HG03342 (cell line): ENCODE measurements around the gene ARHGAP22.
A peak's percentile ranks its signal among the peaks of the same experiment; 100 is the strongest.

Experiments
- ATAC-seq: cut with Tn5 transposase; IDR thresholded peaks from one replicate; pipeline ENCODE4 v1.9.1; 2021; ENCODE audit warnings: mild to moderate bottlenecking, moderate library complexity; ENCODE audit not compliant: unreplicated experiment

The ARHGAP22 gene

GRCh38 chr10:48633381-48634197, 28.7 kb upstream of the ARHGAP22 start:
- ATAC-seq = peak; percentile 23

- no peak for ATAC-seq
Observed at GRCh38 chr10:48632166-48632565, 27.3 kb upstream of the ARHGAP22 start.

DNA sequence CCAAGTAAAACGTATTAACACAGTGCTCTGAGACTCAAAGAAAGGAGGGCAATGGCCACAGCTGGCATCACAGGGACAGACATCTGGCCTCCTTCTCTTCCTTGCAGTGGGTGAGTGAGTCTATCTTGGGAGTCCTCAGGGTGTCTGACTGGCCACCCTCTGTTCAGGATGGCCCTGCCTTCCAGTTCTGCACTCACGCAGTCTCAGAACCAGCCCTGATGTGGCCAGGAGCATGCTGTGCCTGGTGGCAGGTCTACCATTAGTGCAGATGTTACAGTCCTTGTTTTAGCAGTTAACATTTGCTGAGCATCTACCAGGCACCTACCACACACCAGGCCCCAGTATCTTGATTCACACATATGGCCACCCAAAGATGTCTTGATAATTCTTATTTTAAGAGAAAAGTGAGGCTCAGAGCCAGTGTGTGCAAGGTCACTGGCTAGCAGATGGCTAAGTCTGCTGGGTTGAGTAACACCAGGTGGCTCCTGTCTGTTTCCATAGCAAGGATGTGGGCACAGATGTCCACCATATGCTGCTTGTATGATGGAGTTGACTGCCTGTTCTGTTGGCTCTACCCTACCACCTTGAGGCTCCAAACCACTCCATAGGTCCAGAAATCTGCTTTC, 23.2 kb upstream of the ARHGAP22 start:
- ATAC-seq = no peak

DNA sequence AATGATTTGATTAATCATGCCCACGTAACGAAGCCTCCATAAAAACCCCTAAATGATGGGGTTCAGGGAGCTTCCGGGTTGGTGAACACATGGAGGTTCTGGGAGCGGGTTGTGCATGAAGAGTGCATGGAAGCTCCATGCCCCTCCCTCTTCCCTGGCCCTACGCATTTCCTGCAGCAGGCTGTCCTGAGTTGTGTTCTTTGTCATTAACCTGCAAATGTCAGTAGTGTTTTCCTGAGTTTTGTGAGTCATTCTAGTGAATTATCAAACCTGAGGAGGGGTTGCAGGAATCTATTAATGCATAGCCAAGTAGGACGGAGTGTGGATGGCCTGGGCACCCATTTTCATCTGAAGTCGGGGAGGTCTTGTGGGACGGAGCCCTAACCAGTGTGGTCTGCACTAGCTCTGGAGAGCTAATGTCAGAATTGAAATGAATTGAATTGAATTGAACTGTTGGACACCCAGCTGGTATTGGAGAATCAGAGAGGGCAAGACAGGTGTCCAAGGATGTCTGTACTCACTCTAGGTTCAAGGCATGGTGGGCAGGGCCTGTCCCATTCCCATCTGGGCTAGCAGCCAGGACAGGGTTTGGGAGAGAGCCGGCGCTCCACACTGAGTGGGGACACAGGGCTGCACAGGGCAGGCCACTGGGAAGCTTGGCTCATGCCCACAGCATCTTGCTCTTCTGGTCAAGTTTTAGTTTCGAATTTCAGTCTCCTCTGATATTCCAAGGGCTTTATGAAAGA, 22.3 kb upstream of the ARHGAP22 start:
- ATAC-seq = no peak

DNA sequence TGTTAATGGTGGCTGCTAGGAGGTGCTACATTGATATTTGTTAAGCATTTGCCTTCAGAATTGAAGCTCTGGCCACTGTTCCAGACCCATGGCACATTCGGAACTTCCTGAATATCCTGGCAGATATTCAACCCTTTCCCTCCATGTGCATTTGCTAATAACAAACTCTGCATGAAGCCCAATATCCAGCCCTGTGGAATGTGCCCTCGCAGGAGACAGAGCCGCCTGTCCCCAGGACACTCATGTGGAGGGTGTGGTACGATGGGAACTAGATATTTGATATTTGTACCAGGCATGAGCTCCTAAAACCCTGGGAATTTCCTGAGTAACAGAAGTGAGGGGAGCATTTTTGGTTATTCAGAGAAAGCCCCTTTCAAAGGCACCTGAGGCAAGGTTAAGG, 21.6 kb upstream of the ARHGAP22 start:
- ATAC-seq = no peak

GRCh38 chr10:48625826-48626134, 20.9 kb upstream of the ARHGAP22 start:
- no peak for ATAC-seq

DNA sequence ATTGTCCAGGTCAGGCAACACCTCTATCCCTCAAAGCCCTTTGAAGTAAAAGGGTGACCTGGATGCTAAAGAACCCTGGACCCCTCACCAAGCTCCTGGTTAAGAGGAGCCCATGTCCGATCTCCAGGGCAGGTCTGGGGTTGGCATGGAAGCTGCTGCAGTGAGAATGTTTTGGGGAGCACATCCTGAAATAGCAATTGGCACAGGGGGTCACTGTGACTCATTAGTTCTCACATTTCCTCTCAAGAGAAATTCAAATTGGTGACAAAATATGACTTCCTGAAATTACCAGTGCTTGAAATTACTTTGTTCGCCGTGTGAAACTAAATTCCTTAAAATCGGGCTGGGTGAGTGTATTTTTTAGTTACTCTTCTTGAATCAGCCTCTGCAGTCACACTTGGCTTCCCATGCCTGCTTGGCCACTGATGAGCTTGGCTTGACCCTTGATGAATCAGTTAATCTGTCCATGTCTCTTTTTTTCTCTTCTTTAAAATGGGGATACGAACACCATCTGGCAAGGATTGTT, 18.8 kb upstream of the ARHGAP22 start:
- ATAC-seq = no peak

GRCh38 chr10:48623009-48623408, 18.1 kb upstream of the ARHGAP22 start:
- ATAC-seq = no peak

GRCh38 chr10:48620719-48621118, 15.8 kb upstream of the ARHGAP22 start:
- ATAC-seq = no peak

DNA sequence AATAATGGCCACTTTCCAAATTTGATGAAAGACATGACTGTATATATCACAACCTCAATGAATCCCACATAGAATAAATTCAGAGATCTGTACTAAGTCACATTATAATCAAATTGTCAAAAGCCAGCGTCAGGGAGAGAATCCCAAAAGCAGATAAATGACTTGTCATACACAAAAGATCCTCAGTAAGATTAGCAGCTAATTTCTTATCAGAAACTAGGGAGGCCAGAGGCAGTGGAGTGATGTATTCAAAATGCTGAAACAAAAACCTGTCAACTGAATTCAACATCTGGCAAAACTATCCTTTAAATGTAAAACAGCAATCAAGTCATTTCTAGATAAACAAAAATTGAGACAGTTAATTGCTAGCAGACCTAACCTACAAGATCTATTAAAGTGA, 11.6 kb upstream of the ARHGAP22 start:
- no peak for ATAC-seq

DNA sequence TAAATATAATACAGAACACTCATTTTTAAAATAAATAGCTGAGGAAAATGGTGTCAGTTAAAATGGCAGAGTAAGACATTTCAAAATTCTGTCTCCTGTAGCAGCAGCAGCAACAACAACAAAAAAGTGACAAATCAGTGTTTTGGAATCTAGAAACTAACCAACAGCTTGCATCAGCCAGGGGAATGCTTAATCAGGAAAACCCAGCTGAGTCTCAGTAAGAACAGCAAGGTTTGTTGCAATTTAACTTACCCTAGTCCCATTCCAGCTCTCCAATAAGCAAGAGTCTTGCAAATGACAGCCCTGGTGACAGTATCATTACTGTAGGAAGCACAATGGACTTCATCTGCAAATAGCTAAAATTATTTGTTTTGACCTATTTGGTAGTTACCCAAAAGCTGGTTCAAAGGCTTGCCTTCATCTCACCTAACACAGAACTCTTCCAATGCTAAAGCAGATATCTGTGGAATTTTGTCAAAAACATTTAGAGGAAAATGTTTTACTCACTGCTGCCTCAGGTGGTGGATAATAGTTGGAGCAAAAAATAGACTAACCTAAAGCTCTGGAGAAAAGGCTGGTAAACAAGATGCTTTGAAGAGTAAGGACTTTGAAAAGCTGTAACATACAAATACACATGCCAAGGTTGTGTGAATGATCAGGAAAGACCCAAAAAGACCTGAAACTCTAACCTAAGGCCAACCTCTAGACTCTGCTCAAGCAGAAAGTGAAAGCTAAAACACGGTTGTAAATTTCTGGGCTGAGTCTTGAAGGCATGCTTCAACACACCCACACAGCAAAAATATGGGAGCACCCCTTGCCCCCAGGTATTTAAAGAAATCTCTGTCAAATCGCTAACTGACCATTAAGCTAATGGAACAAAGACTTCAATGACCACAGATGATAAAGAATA, 9.9 kb upstream of the ARHGAP22 start:
- peak; percentile 61 for ATAC-seq

GRCh38 chr10:48613016-48613415, 8.1 kb upstream of the ARHGAP22 start:
- no peak for ATAC-seq

- ATAC-seq = no peak
Observed at GRCh38 chr10:48612236-48612943, 7.5 kb upstream of the ARHGAP22 start.

DNA sequence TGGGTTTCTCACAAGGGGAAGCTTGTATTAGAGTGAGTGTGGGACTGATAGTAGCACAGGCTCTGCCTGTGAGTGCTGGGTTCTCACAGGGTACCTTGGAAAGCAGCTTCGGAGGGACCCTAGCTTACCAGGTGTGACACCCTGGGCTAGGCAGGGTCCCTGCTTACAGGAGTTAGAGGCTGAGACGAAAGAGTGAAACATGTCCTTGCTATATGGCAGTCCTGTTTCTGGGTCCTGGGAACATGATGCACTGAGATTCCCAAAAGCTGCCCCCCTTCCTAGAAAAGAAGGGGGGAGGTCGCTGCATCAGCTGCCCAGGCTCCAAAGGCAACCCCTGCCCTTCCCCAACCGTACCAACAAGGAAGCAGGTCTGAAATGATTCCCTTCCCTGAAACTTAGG, 6.3 kb upstream of the ARHGAP22 start:
- ATAC-seq = no peak

GRCh38 chr10:48610585-48611093, 5.8 kb upstream of the ARHGAP22 start:
- no peak for ATAC-seq

DNA sequence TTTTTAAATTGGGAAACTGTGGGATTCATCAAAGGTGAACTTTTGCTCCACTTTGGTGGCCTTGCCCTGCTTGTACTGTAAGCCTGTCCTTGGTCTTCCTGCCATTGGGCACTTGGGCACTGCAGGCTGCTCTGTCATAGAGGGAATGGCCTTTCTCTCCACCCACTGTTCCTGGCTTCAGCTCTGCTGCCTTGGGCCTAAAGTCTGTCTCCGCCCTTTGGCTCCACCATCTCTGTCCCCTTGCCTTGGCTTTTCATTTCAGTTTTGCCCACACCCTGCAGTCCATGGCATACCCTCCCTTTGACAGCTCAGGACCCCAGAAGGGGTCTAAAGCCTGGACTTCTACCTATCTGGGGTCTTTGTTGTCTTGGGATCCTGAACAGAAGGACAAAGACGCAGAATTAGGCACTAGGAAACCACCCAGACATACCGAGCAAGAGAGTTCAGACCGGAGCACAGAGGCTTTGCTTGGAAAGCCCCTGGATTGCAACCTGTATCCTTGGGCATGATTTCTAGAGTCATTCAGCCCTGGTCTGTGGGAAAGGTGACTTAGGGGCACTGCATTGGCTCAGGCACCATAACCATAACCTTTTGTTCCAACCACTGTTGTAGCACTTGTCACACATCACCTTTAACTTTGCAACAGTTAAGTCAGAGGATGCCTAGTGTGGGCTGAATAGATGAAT, 5.2 kb upstream of the ARHGAP22 start:
- ATAC-seq = no peak

DNA sequence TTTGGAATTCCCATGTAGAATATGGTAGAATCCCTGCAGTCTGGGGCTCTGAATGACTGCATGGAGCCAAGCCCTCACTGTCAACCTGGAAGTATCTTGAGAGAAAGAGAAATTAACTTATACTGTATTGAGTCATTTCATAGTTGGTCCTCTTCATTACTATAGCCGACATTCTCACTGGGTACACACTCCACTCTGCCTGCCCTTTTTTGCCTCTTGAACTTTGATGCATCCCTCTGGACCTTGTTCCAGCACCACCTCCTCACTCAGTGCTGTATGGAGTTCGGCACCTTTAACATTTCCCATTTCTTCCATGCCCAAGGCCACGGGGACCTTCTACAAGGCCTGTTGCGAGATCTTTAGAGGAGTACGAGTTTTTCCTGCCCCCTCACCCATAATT, 4.6 kb upstream of the ARHGAP22 start:
- no peak for ATAC-seq

DNA sequence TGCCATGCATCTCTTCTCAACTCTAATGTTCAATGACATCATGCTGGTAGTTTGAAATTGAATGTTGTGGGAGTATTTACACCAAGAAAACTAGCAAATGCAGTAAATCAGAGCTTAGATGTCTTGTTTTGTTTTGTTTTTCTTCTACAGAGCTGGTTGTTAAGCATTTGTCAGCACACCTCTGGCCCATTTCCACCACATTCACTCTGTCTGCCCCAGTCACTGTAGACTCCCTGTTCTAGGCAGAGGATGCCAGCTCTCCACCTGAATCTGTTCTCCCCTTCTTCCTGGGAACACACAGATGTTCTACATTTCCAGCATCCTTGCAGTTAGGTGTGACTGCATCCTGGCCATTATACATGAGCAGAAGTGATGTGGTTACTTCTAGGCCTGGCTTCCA, 4.1 kb upstream of the ARHGAP22 start:
- ATAC-seq = no peak

- ATAC-seq = peak; percentile 80
Observed at GRCh38 chr10:48608279-48608681, 3.4 kb upstream of the ARHGAP22 start.
